Body of pancreas (tissue), 4 donors: ENCODE measurements around the gene ZFP28. TPM values are rescaled to one million over a fixed set of nuclear protein-coding genes. Genes with fewer than 3 reads are reported as not detected.

ENCODE experiments used
- ATAC-seq: fragments of 150-250 bp; one replicate; pipeline ENCODE4 v1.9.1; 2016
- DNase-seq, 4 donors: peaks; one replicate each; pipeline ENCODE4 v3.0.0-alpha.2; 2019
- H3K27ac ChIP-seq, 4 donors: fragments of 200-600 bp; sonication (generic); 1 replicate in 3 of 4; 2 replicates in 1 of 4; pipeline versions ENCODE4 v1.5.1 to v1.6.1; 2016 to 2019; ENCODE audit warnings: mild to moderate bottlenecking in 1 of 4, mixed read lengths in 1 of 4, moderate library complexity in 1 of 4
- H3K27me3 ChIP-seq, 2 donors: fragments of 200-600 bp; sonication (generic); one replicate each; pipeline ENCODE4 v1.6.0; 2016; ENCODE audit warnings: mild to moderate bottlenecking in 1 of 2
- H3K36me3 ChIP-seq, 2 donors: fragments of 200-600 bp; sonication (generic); replicated peaks in 1 of 2; 2 replicates each; pipeline ENCODE4 v1.5.1; 2016; ENCODE audit warnings: low read depth in 2 of 2; ENCODE audit not compliant: insufficient read depth in 1 of 2
- H3K4me1 ChIP-seq: fragments of 200-600 bp; sonication (generic); one replicate; pipeline ENCODE4 v1.6.0; 2016
- H3K4me3 ChIP-seq, 2 donors: fragments of 200-600 bp; sonication (generic); 1 replicate in 1 of 2; 2 replicates in 1 of 2; pipeline ENCODE4 v1.5.1; 2016 to 2019
- H3K9me3 ChIP-seq, 3 donors: fragments of 200-600 bp; sonication (generic); 1 replicate in 2 of 3; 2 replicates in 1 of 3; pipeline ENCODE4 v1.5.1; 2016
- CTCF ChIP-seq, 7 experiments: fragments of 450-650 bp in 4 of 7; fragments of 200-600 bp in 3 of 7; sonication (generic) in 3 of 7; IDR thresholded peaks; one replicate each; pipeline ENCODE4 v1.5.1; 2016 to 2019; ENCODE audit warnings: antibody characterized with exemption in 7 of 7
- POLR2A ChIP-seq, 3 donors: fragments of 450-650 bp; IDR thresholded peaks; one replicate each; pipeline ENCODE4 v1.6.1; 2016; ENCODE audit warnings: antibody characterized with exemption in 3 of 3, mild to moderate bottlenecking in 2 of 3
- WGBS, 2 donors: methylation state at CpG; one replicate each; pipeline ENCODE4 v1.1.5; 2017; 5-methylcytosine and 5-hydroxymethylcytosine counted together
- intact Hi-C: fragments of 100-400 bp; cut with DNase I; formaldehyde crosslinking; loops from one replicate; pipeline ENCODE4 v1.15.1; 2023
- total RNA-seq, 2 donors: library from RNA; depleted of rRNA; stranded (reverse); fragments of >200 nt; gene quantifications; one replicate each; pipeline ENCODE4 v1.1.0, GENCODE V29; 2016

Gene ZFP28
- total RNA-seq, 2 donors from 2014 or later, result 3.3 to 5.2 TPM

- no peak for ATAC-seq
- H3K4me3 ChIP-seq, result no peak overlapping the region
- no peaks in the 10 kb centered on the region for H3K27me3 ChIP-seq
- no peak overlapping the region for H3K27ac ChIP-seq
- no peak for DNase-seq
- no peaks in the 10 kb centered on the region for H3K36me3 ChIP-seq
- TF ChIP-seq POLR2A (IDR thresholded peaks at IDR 0.05), result no peak
- no peak for TF ChIP-seq CTCF (IDR thresholded peaks at IDR 0.05)
- intact Hi-C loops, result no loop called here
- peaks cover 10% of the 10 kb centered on the region for H3K4me1 ChIP-seq
- H3K9me3 ChIP-seq, result peaks cover 0 to 5% (median 0%) of the 10 kb centered on the region in 3 donors
- 94 to 95% methylated on average over 4 of the region's 4 CpGs for WGBS, 2 donors
These were observed 58.9 kb downstream of the ZFP28 start for GRCh38 chr19:56597696-56598095.

- H3K27me3 ChIP-seq, result no peaks in the 10 kb centered on the region
- WGBS, 2 donors, result 86 to 100% methylated on average over 2 to 3 of the region's 3 CpGs
These were observed 62.6 kb downstream of the ZFP28 start for GRCh38 chr19:56601375-56601774.

GRCh38 chr19:56603829-56604228 is 65.1 kb downstream of the ZFP28 start:
- DNase-seq (no peak), ATAC-seq (no peak)
- no peaks in the 10 kb centered on the region for H3K36me3 ChIP-seq
- WGBS, 2 donors, result 82 to 86% methylated on average over 6 of the region's 6 CpGs
- no peaks in the 10 kb centered on the region for H3K27me3 ChIP-seq
- H3K4me1 ChIP-seq, result no peaks in the 10 kb centered on the region
- TF ChIP-seq CTCF (IDR thresholded peaks at IDR 0.05) (no peak), POLR2A (IDR thresholded peaks at IDR 0.05) (no peak)
- no peak overlapping the region for H3K4me3 ChIP-seq
- H3K9me3 ChIP-seq, result peaks cover 0 to 30% (median 0%) of the 10 kb centered on the region in 3 donors
- intact Hi-C loops, result no loop called here
- no peak overlapping the region for H3K27ac ChIP-seq

More at GRCh38 chr19:56601375-56601774, 62.6 kb downstream of the ZFP28 start:
- H3K9me3 ChIP-seq, result peaks cover 0 to 20% (median 0%) of the 10 kb centered on the region in 3 donors
- peaks cover under 1% of the 10 kb centered on the region for H3K4me1 ChIP-seq
- H3K4me3 ChIP-seq, result no peak overlapping the region
- H3K36me3 ChIP-seq, result no peaks in the 10 kb centered on the region
- TF ChIP-seq CTCF (IDR thresholded peaks at IDR 0.05), result no peak
- no peak for TF ChIP-seq POLR2A (IDR thresholded peaks at IDR 0.05)
- intact Hi-C loops, result no loop called here
- H3K27ac ChIP-seq, result no peak overlapping the region
- ATAC-seq (no peak), DNase-seq (no peak)

Other genes with a start within 250 kb of the ZFP28 start
- gene ZSCAN5A, start 224.1 kb upstream of the ZFP28 start, total RNA-seq, result 1 to 10 TPM; 4.9 to 7.3 TPM
- 1 to 10 TPM; 2.0 to 2.3 TPM for gene ZNF582, start 145.4 kb upstream of the ZFP28 start, total RNA-seq
- 1 to 10 TPM; 2.6 to 3.6 TPM for gene ZNF583, start 134.6 kb upstream of the ZFP28 start, total RNA-seq
- 1 to 10 TPM; 1.3 to 2.0 TPM for gene ZNF667, start 61.6 kb upstream of the ZFP28 start, total RNA-seq
- gene ZNF471, start 31.1 kb upstream of the ZFP28 start, total RNA-seq, result 1 to 10 TPM; 1.6 to 4.2 TPM
- gene ZNF470, start 28.5 kb downstream of the ZFP28 start, total RNA-seq, result 1 to 10 TPM; 1.3 to 3.1 TPM
- 1 to 10 TPM; 4.9 to 7.0 TPM for gene ZNF71, start 56.4 kb downstream of the ZFP28 start, total RNA-seq
- not detected for gene SMIM17, start 104.2 kb downstream of the ZFP28 start, total RNA-seq
- gene ZNF835, start 132.8 kb downstream of the ZFP28 start, total RNA-seq, result 1 to 10 TPM; 4.0 to 4.2 TPM